HG03558 (cell line): Measurements from ENCODE around the gene MOB3B.
A peak's percentile ranks its signal among the peaks of the same experiment; 100 is the strongest.

Experiments
- ATAC-seq: cut with Tn5 transposase; IDR thresholded peaks from one replicate; pipeline ENCODE4 v1.9.1; 2021; ENCODE audit warnings: moderate number of reproducible peaks; ENCODE audit not compliant: unreplicated experiment; ENCODE audit errors: extremely low read depth

Gene MOB3B

DNA sequence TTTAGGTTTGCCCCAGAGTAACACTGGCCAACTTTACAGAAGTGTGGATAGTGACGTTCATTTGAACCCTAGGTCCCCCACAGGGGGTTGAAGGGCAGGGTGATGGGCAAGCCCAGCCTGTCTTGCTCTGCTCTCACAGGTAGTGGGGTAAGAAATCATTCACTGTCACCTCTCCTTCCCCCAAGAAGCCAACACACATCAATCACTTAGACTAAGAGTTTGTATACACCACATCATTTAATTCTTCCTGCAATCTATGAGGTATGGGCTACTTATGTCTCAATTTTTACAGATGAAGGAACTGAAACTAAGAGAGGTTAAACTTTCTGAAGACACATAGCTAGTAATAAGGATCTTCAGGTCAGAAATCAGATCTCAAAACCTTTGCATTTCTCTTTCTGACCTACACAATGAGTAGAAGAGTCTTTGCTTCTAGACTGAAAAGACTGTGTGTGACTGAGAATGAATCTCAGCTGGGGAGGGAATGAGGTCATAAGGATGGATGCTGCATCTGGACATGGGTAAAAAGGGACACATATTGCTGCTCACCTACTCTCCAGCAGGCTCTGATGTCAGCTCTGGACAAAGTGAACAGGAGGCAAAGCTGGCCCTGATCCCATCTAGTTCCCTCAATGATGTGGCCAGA is 151.7 kb downstream of the MOB3B start:
- peak; percentile 85 for ATAC-seq

DNA sequence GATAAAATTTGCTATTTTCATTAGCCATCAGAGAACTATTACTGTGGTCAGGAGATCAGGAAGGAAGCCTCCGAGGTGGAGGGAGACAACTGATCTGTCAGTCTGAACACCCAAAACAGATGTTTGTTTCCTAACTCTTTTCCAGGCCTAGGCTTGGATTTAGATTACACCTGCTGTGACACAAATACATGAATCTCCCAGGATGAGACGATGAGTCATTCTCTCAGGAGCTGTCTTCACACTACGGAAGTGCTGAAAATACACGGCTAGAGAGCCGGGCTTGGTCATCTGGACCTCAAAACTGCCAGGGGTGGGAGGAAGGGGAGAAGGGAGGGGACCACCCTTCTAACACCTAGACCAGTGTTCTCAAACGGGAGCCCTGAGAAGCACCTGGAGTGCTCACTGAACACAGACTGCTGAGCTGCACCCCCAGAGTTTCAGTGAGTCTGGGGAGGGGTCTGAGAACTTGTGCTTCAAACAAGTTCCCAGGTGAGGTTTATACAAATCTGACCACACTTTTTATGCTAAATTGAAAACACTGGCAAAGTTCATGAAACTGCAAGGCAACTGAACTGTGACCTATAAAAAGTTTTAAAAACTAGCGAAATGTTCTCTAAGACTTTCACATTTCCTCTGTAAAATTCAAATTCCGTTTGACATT is 152.3 kb downstream of the MOB3B start:
- ATAC-seq = no peak

DNA sequence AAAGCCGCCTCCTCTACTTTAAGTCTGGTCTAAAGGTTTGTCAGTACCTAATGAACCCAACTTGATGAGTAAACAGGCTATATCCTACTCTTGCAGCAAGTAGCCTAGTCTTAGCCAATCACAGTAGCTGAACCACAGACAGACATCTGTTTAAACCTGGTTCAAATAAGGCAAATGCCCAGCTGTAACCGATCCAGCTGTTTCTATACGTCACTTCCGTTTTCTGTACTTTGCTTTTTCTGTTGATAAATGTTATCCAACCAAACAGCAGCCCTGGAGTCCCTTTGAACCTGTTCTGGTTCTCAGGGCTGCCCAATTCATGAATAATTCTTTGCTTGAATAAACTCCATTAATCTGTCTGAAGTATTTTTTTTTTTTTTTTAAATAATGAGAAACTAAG is 155.8 kb downstream of the MOB3B start:
- no peak for ATAC-seq

DNA sequence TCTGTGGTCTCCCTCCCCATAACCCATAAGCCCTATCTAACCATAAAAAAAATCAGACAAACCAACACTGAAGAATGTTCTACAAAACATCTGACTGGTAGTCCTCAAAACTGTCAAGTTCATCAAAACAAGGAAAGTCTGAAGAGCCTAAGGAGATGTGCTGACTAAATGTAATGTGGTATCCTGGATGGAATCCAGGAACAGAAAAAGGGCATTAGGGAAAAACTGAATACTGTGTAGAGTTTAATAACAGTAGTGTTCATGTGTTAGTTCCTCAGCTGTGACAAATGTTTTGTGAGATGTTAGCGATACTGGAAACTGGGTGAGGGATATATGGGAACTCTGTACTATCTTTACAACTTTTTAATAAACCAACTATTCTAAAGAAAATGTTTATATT is 157.0 kb downstream of the MOB3B start:
- no peak for ATAC-seq

DNA sequence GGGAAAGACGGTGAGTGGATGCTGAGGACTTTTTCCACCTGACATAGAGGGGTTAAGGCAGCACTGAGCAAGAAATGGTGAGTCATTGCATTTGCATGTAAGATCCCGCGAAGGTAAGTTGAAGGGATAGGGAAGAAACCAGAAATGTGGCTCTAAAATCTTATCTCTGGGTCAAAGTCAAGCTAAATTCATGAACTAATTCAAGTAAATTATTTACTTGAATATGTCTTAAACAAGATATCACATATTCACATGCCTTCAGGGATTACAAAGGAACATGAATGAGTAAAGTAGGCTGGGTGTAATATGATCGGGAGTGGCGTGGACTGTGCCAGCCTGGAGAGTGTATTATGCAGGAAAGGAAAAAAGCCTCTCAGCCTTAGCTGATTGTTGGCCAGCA is 158.2 kb downstream of the MOB3B start:
- ATAC-seq = no peak

DNA sequence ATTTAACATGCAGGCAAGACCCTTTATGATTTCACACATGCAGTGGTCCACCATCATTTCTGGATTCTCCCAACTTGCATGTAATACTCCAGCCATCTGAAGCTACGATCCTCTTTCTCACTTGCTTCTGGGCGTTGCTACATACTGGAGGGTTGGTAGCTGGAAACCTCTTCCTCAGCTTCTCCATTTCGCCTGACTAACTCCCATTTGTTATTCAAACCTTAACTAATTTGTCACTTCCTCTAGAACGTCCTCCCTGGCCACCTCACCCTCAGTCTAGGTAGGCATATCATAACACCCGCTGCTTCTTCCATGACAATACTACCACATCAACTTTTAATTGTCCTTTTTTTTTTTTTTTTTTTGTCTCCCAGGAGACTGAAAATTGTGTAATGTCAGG is 160.0 kb downstream of the MOB3B start:
- no peak for ATAC-seq

DNA sequence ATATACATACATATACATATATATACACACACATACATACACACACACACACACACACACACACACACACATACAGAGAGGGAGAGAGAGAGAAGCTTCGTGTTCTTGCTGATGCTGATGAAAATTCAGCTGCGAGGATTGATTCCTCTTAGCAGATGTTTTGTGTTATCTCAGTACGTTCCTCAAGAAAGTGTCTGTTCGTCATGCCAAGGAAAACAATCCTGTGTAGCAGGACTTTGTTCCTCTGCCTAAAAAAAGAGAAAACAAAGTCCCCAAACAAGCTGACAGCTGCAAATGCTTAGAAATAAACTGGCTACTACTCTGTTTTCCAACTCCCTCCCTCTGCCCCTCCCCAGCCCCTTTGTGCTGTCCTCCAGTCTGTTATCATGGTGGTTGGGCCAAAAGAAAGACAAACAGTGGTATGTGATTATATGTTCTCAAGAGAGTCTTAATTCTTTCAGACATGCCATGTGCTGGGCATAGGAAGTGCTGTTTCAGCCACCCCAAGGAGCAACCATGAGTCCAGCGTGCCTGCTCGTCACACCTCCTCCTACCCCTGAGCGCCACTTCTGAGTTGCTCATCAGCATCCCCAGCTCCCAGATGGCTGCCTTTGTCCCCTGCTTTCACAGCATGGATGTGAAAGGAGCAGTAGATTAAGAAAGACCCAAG is 161.2 kb downstream of the MOB3B start:
- no peak for ATAC-seq

DNA sequence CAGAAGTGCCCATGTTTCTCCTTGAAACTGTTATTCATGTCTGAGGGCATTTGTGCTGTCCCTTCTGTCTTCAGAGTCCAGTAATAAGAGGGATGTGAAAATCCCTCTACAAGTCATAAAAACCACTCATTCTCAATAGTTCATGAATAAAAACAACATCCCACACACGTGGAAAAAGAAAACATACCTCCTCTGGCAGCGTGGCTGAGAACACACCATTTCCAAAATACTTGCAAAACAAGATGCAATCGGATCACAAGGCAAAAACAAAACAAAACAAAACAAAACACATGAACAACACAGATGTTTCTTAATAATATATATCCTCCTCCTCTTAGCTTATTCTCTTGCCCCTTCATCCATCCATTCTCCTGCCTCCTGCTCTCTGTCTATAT is 161.7 kb downstream of the MOB3B start:
- ATAC-seq = no peak

DNA sequence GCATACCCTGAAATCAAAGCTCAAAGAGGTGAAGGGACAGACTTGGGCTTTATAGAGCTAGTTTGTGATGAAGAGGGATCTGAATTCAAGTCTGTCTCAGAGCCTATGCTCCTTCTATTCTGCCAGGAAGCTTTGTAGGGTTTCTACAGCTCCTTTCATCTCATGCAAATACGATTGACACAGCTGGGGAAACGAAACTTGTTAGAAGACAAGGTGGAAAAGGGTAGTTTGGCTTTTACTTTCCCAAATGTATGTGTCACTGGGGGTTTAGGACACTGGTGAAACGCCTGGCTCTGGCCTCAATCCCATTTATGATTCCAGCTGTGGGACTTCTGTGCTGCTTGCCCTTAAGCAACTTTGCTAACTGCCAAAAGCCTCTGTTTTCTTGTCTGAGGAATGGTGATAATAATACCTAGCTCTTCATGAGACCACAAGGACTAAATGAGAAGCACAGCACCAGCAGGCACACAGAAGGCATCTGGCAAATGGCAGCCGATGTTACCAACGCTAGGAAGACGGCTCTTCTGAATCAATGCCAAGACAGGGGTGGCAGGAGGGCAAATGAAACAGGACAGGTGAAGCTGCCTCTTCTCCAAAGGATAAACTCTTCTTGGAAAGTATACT is 162.3 kb downstream of the MOB3B start:
- peak; percentile 71 for ATAC-seq

DNA sequence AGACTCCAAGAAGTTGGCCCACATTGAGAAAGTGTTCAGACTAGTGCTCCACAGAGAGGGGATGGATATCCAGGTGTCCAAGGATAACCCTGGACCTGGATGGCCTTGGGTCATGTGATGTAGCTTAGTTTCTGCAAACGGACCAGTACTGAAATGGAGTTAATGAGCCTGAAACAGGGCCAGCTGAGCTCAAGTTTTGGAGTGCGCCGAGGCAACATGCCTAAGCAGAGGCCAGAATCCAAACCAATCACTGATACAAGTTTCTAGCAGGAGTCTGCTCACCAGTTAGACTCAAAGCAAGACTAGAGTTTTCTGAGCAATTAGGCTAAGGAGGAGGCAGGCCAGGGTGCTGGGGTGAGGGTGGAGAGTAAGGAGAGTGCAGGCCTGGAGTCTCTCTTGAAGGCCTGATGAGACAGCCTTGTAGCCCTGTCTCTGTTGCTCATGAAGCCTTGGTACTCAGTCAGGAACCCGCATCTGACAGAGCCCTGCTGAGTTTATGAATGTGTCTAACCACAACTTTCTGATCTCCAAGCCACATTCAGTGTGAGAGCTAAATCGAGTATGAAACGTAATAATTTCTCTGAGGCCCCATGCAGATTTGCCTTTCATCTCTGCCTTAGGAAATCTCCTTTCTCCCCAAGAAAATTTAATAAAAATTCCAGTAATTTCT is 163.8 kb downstream of the MOB3B start:
- peak; percentile 87 for ATAC-seq

DNA sequence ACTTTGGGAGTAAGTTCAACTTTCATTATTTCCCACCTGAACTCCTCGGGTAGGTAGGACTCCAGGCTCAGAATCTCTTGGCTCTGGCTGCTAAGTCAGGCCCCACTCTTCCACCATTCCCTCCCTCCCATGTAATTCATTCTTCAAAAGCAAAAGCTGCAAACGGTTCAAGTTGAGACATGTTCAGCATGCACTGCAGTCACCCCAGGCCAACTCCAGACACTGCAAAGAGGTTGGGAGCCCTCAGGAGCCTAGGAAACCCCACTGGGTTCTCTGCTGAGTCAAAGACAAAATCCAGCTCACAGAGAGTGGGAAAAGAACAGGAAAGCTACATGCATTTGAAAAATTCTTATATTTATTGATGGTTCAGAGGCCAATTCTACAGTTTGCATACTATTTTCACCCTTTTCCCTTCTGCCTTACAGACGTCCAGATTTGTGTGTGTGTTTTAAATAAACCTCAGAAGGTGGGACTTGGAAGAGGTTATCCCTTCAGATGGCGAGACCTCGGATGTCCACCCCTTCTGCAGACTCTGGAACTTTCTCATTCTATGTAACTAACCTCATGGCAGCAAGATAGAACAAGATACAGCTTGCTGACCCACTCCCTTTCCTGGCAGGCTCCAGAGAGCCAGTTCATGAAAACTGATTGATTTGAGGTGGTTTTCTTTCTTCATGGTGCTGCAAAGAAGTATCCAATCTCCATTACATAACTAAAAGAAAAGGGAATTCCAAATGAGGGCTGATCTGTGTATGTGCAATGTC is 167.0 kb downstream of the MOB3B start:
- ATAC-seq = no peak

DNA sequence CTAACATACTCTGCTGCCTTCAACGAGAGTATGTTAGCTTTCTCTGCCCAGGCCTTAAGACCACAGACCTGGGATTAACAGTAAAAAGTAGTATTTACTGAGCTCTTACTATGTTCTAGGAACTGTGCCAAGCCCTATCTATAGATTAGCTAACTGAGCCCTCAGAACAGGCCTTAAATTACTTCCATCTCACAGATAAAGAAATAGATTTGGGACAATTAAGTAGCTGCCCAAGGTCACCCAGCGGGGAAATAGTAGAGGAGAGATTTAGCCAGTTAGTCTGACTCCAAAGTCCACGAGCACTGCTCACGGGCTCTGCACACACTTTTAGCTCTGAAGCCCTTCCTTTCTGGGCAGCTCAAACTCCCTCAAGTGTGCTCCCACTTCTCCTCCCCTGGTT is 168.1 kb downstream of the MOB3B start:
- no peak for ATAC-seq

DNA sequence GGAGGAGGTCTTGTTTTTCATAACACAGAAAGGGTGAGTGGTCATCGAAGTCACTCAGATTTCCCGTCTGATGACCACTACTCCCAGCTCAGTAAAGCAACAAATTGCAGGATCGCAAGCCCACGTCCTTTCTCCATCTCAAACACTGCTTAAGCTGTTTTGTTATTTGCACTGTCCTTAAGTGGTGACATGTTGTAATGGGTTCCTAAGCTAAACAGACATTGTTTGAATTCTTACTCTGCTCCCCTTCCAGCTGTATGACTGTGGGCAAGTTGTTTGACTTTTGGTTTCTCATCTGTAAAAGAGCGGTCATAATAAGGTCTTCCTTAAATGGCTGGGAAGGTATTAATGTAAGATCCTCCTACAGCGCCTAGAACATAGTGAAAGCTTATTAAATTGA is 169.9 kb downstream of the MOB3B start:
- no peak for ATAC-seq

DNA sequence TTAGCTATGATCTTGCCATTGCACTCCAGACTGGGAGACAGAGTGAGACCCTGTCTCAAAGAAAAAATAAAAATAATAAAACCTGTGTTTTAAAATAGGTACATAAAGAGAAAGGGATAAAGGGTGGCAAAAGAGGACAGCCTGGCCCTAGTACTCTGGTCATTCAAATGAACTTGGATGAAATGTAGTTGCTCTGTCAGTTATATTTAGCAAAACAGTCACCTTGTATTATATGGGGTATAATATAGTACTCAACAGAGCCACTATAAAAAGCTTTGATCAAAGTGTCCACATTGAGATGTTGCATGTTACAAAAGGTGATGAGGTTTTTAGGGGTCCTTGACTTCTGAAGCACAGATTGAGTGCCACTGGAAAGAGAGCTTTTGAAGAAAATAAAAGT is 171.6 kb downstream of the MOB3B start:
- ATAC-seq = no peak

DNA sequence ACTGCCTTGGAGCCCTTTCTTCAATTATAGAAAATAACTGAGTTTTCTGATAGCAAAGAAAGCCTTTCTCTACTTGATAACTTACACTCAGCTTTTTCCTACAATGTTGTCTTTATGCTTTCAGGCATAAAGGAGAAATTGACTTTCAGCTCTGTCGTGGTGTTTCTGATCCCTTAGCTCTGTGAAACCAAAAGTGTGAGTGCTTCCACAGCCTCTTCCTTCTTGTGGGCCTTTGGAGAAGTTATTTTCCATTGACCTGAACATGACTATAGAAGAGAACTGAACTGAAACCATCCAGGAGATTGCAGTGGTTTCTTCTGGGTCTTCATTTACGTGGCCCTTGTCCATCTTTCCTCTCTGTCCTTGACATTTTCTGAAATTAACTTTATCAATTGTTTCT is 173.2 kb downstream of the MOB3B start:
- ATAC-seq = no peak

DNA sequence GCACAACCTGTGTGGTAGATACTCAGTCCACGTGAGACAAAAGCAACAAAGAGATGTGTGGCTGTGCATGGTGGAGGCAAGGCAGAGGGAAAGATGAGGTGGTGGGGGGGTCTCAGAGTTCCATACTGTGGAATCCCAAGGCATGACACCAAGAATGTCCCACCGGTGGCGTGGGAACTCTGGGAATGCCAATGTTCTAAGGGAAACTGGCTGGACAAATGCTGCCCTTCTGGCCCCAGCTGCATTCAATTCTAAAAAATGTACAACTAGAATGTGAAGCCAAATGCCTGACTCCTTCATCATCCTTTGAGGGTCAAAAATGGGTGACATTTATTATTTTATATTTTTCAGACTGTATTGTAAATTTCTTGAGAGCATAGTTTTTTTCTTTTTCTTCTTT is 174.4 kb downstream of the MOB3B start:
- ATAC-seq = no peak

DNA sequence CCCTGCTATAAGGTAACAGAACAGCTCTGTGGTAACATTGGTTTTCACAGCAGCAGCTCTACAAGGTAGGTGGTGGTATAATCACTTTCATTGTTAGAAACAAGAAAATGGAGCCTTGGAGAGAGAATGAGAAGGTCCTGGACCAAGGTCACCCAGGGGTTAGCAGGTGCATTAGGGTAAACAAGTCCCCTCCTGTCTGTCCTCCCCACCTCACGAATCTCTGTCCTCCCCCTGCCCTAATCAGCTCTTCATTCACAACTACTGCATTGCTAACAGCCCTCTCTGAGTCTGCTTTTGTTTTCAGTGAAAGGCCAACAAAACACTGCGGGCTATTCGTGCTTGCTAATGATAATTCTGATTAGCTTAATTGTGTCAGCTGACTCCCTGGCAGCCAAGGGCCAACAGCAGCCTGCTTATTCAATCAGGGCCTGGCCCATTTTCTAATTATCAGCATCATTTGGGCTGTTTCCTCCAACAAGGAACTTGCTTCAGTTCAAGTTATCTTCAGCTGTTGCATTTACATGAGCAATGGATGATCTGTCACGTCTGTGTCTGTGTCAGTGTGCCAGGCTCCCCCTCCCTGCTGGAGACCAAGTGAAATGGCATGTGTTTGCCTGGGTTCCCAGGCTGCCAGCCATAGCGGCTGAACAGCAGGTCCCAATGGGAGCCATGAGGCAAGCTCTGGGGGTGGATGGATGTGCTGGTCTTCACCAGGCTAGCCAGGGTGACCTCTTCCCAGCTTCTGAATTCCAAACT is 176.0 kb downstream of the MOB3B start:
- ATAC-seq = peak; percentile 77

DNA sequence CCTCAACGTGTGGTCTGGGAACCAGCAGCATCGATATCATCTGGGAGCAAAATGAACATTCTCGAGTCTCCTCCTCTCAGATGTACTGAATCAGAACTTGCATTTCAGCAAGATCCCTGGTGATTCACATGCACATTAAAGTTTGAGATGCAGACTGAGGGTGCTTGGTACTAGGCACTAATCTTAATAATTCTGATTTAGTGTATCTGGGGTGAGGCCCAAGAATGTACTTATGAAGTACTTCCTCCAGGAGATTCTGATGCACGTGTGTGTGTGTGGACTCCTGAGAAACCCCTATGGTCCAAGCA is 176.5 kb downstream of the MOB3B start:
- no peak for ATAC-seq

DNA sequence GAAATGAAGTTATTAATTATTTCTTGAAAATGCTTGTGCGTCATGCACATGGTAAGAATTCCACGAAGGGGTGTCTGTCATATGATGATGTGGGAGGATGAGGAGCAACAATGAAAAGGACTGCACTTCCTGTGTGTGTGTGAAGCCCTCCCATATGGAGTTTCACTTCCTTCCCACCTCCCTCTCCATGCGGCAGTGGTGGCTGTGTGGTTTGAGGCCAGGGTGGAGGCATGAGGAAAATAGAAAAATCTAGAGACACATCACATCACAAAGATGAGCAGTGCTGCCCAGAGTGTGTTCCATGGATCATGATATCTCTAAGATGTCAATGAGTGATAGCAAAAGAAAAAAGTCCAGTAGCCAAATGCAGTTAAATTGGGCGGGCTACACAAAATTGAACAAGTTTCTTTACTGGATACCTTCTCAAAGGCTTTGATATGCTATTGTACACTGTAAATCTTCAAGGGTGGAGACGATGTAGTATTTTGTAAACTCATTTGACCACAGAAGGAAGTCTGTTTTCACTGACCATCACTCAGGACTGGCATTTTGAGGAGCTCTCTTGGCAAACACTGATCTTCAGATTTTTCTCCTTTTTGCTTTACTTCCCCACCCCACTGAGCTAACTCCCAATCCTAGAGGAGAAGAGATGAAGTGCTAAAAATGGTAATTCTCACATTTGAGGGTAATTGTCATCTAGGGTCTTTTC is 177.0 kb downstream of the MOB3B start:
- no peak for ATAC-seq
